Esophagus muscularis mucosa (tissue), 4 donors: Measurements from ENCODE around the gene VCL. TPM values are rescaled to one million over a fixed set of nuclear protein-coding genes. Genes with fewer than 3 reads are reported as not detected.

Experiments used
- DNase-seq: peaks from one replicate; pipeline ENCODE4 v3.0.0-alpha.2; 2017; ENCODE audit errors: extremely low spot score
- H3K27ac ChIP-seq, 4 donors: fragments of 200-600 bp; sonication (generic); replicated peaks in 1 of 4; 1 replicate in 3 of 4; 2 replicates in 1 of 4; pipeline ENCODE4 v1.5.1; 2016 to 2019; ENCODE audit warnings: mild to moderate bottlenecking in 1 of 4
- H3K27me3 ChIP-seq, 4 donors: fragments of 200-600 bp; sonication (generic); one replicate each; pipeline versions ENCODE4 v1.5.1 to v1.6.0; 2016 to 2019
- H3K36me3 ChIP-seq, 4 donors: fragments of 200-600 bp; sonication (generic); one replicate each; pipeline ENCODE4 v1.5.1; 2016 to 2019
- H3K4me1 ChIP-seq, 4 donors: fragments of 200-600 bp; sonication (generic); one replicate each; pipeline ENCODE4 v1.5.1; 2016 to 2019
- H3K4me3 ChIP-seq, 4 donors: fragments of 200-600 bp; sonication (generic); 1 replicate in 2 of 4; 2 replicates in 2 of 4; pipeline ENCODE4 v1.5.1; 2016 to 2019; ENCODE audit warnings: mild to moderate bottlenecking in 4 of 4, moderate library complexity in 1 of 4
- H3K9me3 ChIP-seq, 4 donors: fragments of 200-600 bp; sonication (generic); 1 replicate in 3 of 4; 2 replicates in 1 of 4; pipeline ENCODE4 v1.5.1; 2016 to 2019
- CTCF ChIP-seq, 3 experiments: fragments of 200-600 bp in 2 of 3; fragments of 450-650 bp in 1 of 3; sonication (generic) in 2 of 3; IDR thresholded peaks; one replicate each; pipeline ENCODE4 v1.5.1; 2017 to 2019; ENCODE audit warnings: antibody characterized with exemption in 3 of 3, mild to moderate bottlenecking in 2 of 3, moderate library complexity in 1 of 3
- EP300 ChIP-seq: sonication (generic); formaldehyde crosslinking; IDR thresholded peaks from one replicate; pipeline ENCODE4 v1.6.1; 2017; ENCODE audit warnings: antibody characterized with exemption
- POLR2A ChIP-seq: fragments of 450-650 bp; IDR thresholded peaks from one replicate; pipeline ENCODE4 v1.6.1; 2017; ENCODE audit warnings: antibody characterized with exemption, moderate library complexity, mild to moderate bottlenecking, low read depth
- POLR2AphosphoS5 ChIP-seq, 2 donors: sonication (generic); formaldehyde crosslinking; IDR thresholded peaks; one replicate each; pipeline ENCODE4 v1.6.1; 2017; ENCODE audit warnings: antibody characterized with exemption in 2 of 2
- WGBS: methylation state at CpG from one replicate; pipeline ENCODE4 v1.1.5; 2018; 5-methylcytosine and 5-hydroxymethylcytosine counted together
- intact Hi-C: fragments of 100-400 bp; cut with DNase I; formaldehyde crosslinking; loops from one replicate; pipeline ENCODE4 v1.15.1; 2023
- total RNA-seq, 4 donors: library from RNA; depleted of rRNA; stranded (reverse); fragments of >200 nt; gene quantifications; one replicate each; pipeline versions ENCODE4 v1.1.0 to v1.2.1, GENCODE V29; 2016

VCL gene
- total RNA-seq, 4 donors from 2014 or later: 412 to 555 (median 448) TPM

DNA sequence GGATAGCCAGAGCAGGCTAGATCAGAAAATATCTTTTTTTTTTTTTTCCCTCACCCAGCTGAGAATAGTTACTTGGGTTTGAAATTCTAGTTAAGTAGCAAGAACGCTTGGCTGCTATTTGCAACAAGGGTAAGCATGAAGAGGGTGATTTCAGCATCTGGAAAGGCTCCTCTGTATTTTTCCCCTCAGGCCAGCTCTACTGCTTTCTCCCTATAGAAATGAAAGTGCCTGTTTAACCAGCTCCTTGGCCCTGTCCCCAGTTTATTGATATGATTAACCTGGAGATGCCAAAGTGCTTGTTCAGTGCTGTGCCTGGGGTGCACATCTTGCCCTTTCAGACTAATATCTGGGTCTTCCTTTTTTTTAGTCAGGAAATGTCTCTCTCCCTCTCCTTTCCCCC is 115.6 kb downstream of the VCL start:
- H3K4me1 ChIP-seq: peaks cover 3 to 54% (median 37%) of the 10 kb centered on the region in 4 donors
- H3K27me3 ChIP-seq: no peaks in the 10 kb centered on the region
- peak overlapping the region; percentile 16 to 57 (median 48) for H3K27ac ChIP-seq
- H3K9me3 ChIP-seq: no peaks in the 10 kb centered on the region
- no peak for DNase-seq
- TF ChIP-seq POLR2AphosphoS5 (IDR thresholded peaks at IDR 0.05): no peak
- no peak for TF ChIP-seq CTCF (IDR thresholded peaks at IDR 0.05)
- no peak for TF ChIP-seq POLR2A
- 42% methylated on average over 1 of the region's 1 CpG for WGBS
- no peak overlapping the region for H3K4me3 ChIP-seq
- intact Hi-C loops: no loop called here
- peaks cover 60 to 100% (median 91%) of the 10 kb centered on the region in 4 donors for H3K36me3 ChIP-seq

DNA sequence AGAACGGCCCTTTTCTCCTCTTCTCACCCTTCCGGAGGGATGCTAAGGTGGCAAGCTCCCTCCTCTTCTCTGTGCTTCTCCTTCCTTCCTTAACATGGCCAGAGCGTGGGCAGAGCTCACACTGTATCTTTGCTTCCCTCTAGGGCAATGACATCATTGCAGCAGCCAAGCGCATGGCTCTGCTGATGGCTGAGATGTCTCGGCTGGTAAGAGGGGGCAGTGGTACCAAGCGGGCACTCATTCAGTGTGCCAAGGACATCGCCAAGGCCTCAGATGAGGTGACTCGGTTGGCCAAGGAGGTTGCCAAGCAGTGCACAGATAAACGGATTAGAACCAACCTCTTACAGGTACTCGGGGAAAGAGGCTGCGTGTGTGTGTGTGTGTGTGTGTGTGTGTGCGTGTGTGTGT is 116.1 kb downstream of the VCL start:
- H3K27ac ChIP-seq: peak overlapping the region; percentile 16 to 57 (median 48)
- peaks cover 3 to 59% (median 40%) of the 10 kb centered on the region in 4 donors for H3K4me1 ChIP-seq
- 75% methylated on average over 12 of the region's 12 CpGs for WGBS
- H3K27me3 ChIP-seq: no peaks in the 10 kb centered on the region
- no peak for DNase-seq
- H3K36me3 ChIP-seq: peaks cover 60 to 100% (median 91%) of the 10 kb centered on the region in 4 donors
- TF ChIP-seq POLR2A: no peak
- no peak for TF ChIP-seq CTCF (IDR thresholded peaks at IDR 0.05)
- no peak for TF ChIP-seq EP300
- TF ChIP-seq POLR2AphosphoS5 (IDR thresholded peaks at IDR 0.05): no peak
- no peaks in the 10 kb centered on the region for H3K9me3 ChIP-seq
- intact Hi-C loops: no loop called here
- no peak overlapping the region for H3K4me3 ChIP-seq

- no peaks in the 10 kb centered on the region for H3K27me3 ChIP-seq
- H3K27ac ChIP-seq: peak overlapping the region in 3 of 4 donors; percentile 20 to 45 (median 23)
- peaks cover 3 to 56% (median 44%) of the 10 kb centered on the region in 4 donors for H3K4me1 ChIP-seq
- H3K36me3 ChIP-seq: peaks cover 33 to 99% (median 86%) of the 10 kb centered on the region in 4 donors
- WGBS: 87% methylated on average over 4 of the region's 4 CpGs
- TF ChIP-seq POLR2A: no peak
- peak in 1 of 2 donors; percentile 6 for TF ChIP-seq POLR2AphosphoS5 (IDR thresholded peaks at IDR 0.05)
- H3K9me3 ChIP-seq: no peaks in the 10 kb centered on the region
- H3K4me3 ChIP-seq: no peak overlapping the region
- DNase-seq: no peak
- intact Hi-C loops: no loop called here
Measured at GRCh38 chr10:74117738-74118137, 119.8 kb downstream of the VCL start.

DNA sequence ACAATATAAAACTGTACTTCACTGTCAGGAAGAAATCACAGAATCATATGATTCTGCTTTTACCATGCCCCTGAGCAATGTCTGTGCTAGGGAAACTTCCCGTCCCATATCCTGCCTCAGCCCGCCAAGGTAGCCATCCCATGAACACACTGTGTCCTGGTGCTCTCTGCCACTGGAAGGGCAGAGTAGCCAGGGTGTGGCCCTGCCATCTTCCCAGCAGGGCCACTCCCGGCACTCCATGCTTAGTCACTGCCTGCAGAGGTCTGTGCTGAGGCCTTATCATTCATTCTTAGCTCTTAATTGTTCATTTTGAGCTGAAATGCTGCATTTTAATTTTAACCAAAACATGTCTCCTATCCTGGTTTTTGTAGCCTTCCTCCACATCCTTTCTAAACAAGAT is 120.9 kb downstream of the VCL start:
- no peak for DNase-seq
- Histone ChIP-seq H3K4me3 (no peak overlapping the region), H3K27ac (peak overlapping the region; percentile 10 to 45 (median 22)), H3K36me3 (peaks cover 23 to 99% (median 88%) of the 10 kb centered on the region in 4 donors), H3K27me3 (no peaks in the 10 kb centered on the region), H3K9me3 (no peaks in the 10 kb centered on the region), H3K4me1 (peaks cover 0 to 56% (median 44%) of the 10 kb centered on the region in 4 donors)
- intact Hi-C loops: no loop called here
- TF ChIP-seq CTCF (IDR thresholded peaks at IDR 0.05): no peak
- 72% methylated on average over 3 of the region's 3 CpGs for WGBS

DNA sequence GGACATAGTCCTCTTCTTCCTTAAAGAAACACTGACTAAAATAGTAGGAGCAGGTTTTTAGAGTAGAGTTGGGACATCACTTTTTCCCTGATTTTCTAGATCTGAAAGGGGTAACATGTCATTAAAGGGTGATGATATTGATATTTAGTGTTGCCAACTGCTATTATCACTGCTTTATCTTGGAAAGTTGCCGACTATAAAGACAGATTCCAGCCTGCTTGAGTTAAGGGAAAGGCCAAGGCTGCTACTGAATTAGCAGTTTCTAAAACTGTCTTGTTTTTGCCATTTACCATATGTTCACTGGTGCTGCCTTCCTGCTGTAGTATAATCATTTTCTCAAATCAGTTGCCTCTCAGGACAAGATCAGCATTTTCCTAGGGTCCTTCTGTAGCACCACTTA is 123.0 kb downstream of the VCL start:
- no peaks in the 10 kb centered on the region for H3K9me3 ChIP-seq
- intact Hi-C loops: no loop called here
- peaks cover 0 to 49% (median 39%) of the 10 kb centered on the region in 4 donors for H3K4me1 ChIP-seq
- TF ChIP-seq POLR2A (no peak), POLR2AphosphoS5 (IDR thresholded peaks at IDR 0.05) (no peak), EP300 (no peak), CTCF (IDR thresholded peaks at IDR 0.05) (no peak)
- H3K27me3 ChIP-seq: no peaks in the 10 kb centered on the region
- no peak for DNase-seq
- H3K27ac ChIP-seq: peak overlapping the region in 2 of 4 donors; percentile 12 to 39
- whole genome bisulfite sequencing: 37% methylated on average over 1 of the region's 1 CpG
- peaks cover 12 to 99% (median 81%) of the 10 kb centered on the region in 4 donors for H3K36me3 ChIP-seq
- no peak overlapping the region for H3K4me3 ChIP-seq
